ENCODE results near the gene MLIP. TPM values are rescaled to one million over a fixed set of nuclear protein-coding genes. Genes with fewer than 3 reads are reported as not detected.

MLIP gene
- total and polyA plus RNA-seq, 3 donors from 2014 or later = 0.43 to 1.6 (median 0.63) TPM

GRCh38 chr6:54094786-54095185 is 16.5 kb upstream of the MLIP start:
- Histone ChIP-seq H3K27me3 (no peaks in the 10 kb centered on the region), H3K36me3 (ENCODE audit: low read depth, missing control alignments) (no peaks in the 10 kb centered on the region), H3K9me3 (no peaks in the 10 kb centered on the region), H3K4me3 (no peak overlapping the region), H3K27ac (no peak overlapping the region), H3K4me1 (no peaks in the 10 kb centered on the region)
- no peak for TF ChIP-seq CTCF (IDR thresholded peaks at IDR 0.05)
- no peak for TF ChIP-seq POLR2A (IDR thresholded peaks at IDR 0.05)
- intact Hi-C loops (cut with DNase I; ENCODE audit: low total_unique reads) = no loop called here
- WGBS, 2 donors = 91% methylated on average over 4 of the region's 4 CpGs
- DNase-seq = no peak

GRCh38 chr6:54095723-54096122 is 15.5 kb upstream of the MLIP start:
- DNase-seq = no peak
- H3K27ac ChIP-seq = no peak overlapping the region
- H3K9me3 ChIP-seq = no peaks in the 10 kb centered on the region
- TF ChIP-seq CTCF (IDR thresholded peaks at IDR 0.05) (no peak), POLR2A (IDR thresholded peaks at IDR 0.05) (no peak)
- no peaks in the 10 kb centered on the region for H3K36me3 ChIP-seq (ENCODE audit: low read depth, missing control alignments)
- no peak overlapping the region for H3K4me3 ChIP-seq
- 70 to 79% methylated on average over 4 of the region's 4 CpGs for WGBS, 2 donors
- H3K27me3 ChIP-seq = no peaks in the 10 kb centered on the region
- intact Hi-C loops (cut with DNase I; ENCODE audit: low total_unique reads) = no loop called here
- no peaks in the 10 kb centered on the region for H3K4me1 ChIP-seq

- no peak overlapping the region for H3K27ac ChIP-seq
- DNase-seq = no peak
- no peaks in the 10 kb centered on the region for H3K9me3 ChIP-seq
- intact Hi-C loops (cut with DNase I; ENCODE audit: low total_unique reads) = no loop called here
- WGBS, 2 donors = 72 to 80% methylated on average over 3 of the region's 3 CpGs
- H3K27me3 ChIP-seq = no peaks in the 10 kb centered on the region
- no peak overlapping the region for H3K4me3 ChIP-seq
- TF ChIP-seq POLR2A (IDR thresholded peaks at IDR 0.05) = no peak
- no peak for TF ChIP-seq CTCF (IDR thresholded peaks at IDR 0.05)
- no peaks in the 10 kb centered on the region for H3K36me3 ChIP-seq (ENCODE audit: low read depth, missing control alignments)
- no peaks in the 10 kb centered on the region for H3K4me1 ChIP-seq
Measured at GRCh38 chr6:54096811-54097210, 14.4 kb upstream of the MLIP start.

GRCh38 chr6:54097753-54098152 is 13.5 kb upstream of the MLIP start:
- no peak overlapping the region for H3K4me3 ChIP-seq
- no peaks in the 10 kb centered on the region for H3K9me3 ChIP-seq
- DNase-seq = no peak
- H3K36me3 ChIP-seq (ENCODE audit: low read depth, missing control alignments) = no peaks in the 10 kb centered on the region
- H3K27me3 ChIP-seq = no peaks in the 10 kb centered on the region
- TF ChIP-seq POLR2A (IDR thresholded peaks at IDR 0.05) (no peak), CTCF (IDR thresholded peaks at IDR 0.05) (no peak)
- H3K4me1 ChIP-seq = no peaks in the 10 kb centered on the region
- H3K27ac ChIP-seq = no peak overlapping the region
- intact Hi-C loops (cut with DNase I; ENCODE audit: low total_unique reads) = no loop called here
- 71 to 74% methylated on average over 4 of the region's 4 CpGs for WGBS, 2 donors

GRCh38 chr6:54098450-54099044 is 12.7 kb upstream of the MLIP start:
- no peaks in the 10 kb centered on the region for H3K27me3 ChIP-seq
- DNase-seq = no peak
- WGBS, 2 donors = 82 to 88% methylated on average over 6 of the region's 6 CpGs
- no peaks in the 10 kb centered on the region for H3K4me1 ChIP-seq
- no peak overlapping the region for H3K27ac ChIP-seq
- TF ChIP-seq POLR2A (IDR thresholded peaks at IDR 0.05) = no peak
- TF ChIP-seq CTCF (IDR thresholded peaks at IDR 0.05) = no peak
- H3K9me3 ChIP-seq = no peaks in the 10 kb centered on the region
- H3K36me3 ChIP-seq (ENCODE audit: low read depth, missing control alignments) = no peaks in the 10 kb centered on the region
- intact Hi-C loops (cut with DNase I; ENCODE audit: low total_unique reads) = no loop called here
- H3K4me3 ChIP-seq = no peak overlapping the region
